Measurements from ENCODE around the gene IBA57.
"Not testable (repeated sequence)": the region's sequence is repeated elsewhere in the genome, so short reads cannot be mapped to it uniquely, and the experiment has no call there.

Gene IBA57

DNA sequence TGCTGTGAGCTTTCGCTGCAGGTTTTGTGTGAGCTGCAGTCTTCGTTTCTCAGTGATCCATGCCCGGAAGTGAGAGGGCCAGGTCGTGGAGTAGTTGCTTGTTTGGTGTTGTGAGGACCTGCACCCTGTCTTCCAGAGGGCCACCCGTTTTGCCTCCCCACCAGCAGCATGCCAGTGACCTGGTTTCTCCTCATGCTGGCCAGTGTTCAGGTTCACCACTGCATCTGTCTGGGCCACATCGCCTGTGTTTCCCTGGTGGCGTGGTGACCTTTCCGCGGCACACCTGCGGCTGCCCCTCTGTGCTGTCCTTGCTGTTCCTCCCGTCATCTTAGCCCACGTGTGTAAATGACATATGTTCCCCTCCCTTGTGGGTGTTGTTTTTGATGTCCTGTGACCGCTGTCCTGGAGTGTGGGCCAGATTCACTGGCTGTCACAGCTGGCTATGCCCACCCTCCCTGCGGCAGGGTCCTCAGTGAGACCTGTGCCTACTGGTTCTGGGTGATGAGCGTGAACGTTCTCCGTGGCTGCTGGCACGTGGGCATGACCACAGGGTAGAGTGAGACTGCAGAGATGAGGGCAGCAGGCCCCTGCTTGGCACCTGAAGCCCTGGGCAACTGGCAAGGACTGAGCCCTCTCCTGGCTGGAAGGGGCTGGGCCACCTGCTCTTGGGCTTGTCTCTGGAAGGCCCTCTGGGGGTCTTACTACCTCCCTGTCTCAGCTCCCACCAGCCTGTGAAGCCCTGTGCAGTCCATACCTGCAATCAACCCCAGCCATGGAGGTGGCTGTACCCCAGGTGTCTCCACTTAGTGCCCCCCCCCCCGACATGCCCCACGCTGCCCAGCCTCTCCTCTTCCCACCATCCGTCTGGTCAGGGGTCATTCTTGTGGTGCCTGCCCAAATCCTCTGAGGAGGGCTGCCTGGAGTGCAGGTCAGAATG, 7.3 kb downstream of the IBA57 start:
- DNase-seq (ENCODE audit: low read depth) = no peak

DNA sequence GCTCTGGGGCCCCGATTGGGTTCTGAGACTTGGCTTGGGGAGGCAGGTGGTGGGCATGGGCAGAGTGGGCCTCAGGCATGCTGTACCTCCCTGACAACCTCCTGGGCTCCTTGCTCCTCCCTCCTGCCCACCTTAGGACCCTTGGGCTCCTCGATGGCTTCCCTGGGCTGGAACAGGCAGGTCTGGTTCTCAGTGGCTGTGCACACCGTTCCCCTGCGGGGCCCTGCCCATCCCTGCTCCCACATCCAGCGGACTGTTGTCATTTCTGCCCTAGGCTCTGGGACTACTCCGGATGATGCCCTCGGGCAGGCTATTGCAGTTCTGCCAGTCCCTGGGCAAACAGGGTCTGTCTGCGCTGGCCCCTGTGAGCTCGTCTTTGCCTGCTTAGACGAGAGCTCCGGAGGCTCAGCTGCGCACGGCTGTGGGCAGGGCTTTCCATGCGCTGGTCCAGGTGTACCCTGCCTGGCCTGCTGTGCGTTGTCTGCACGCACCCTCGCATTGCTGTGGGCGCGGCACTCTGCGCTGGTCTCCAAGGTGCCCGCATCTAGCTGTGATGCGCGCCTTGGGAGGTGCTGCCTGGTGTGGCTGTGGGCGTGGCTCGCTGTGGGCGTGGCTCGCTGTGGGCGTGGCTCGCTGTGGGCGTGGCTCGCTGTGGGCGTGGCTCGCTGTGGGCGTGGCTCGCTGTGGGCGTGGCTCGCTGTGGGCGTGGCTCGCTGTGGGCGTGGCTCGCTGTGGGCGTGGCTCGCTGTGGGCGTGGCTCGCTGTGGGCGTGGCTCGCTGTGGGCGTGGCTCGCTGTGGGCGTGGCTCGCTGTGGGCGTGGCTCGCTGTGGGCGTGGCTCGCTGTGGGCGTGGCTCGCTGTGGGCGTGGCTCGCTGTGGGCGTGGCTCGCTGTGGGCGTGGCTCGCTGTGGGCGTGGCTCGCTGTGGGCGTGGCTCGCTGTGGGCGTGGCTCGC, 8.2 kb downstream of the IBA57 start:
- DNase-seq (ENCODE audit: low read depth) = not testable (repeated sequence)

DNA sequence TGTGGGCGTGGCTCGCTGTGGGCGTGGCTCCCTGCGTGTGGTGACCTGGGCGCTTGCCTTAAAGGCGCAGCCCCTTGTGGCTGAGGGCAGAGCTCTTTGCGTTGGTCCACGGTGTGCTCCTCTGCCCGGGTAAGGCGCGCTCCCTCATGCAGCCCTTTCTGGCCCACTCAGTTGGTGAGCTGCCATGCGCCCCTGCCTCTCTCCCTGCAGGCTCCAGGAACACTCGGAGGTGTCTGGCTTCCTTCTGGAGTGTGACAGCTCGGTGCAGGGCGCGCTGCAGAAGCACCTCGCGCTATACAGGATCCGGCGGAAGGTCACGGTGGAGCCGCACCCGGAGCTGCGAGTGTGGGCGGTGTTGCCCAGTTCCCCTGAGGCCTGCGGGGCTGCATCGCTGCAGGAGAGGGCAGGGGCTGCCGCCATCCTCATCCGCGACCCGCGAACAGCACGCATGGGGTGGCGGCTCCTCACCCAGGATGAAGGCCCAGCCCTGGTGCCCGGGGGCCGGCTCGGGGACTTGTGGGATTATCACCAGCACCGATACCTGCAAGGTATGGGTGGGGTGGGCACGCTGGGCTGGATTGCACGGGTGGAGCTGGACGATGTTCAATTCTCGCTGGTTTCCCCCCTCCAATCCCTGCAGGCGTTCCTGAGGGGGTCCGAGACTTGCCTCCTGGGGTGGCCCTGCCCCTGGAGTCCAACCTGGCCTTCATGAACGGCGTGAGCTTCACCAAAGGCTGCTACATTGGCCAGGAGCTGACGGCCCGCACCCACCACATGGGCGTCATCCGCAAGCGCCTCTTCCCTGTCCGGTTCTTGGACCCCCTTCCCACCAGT, 9.1 kb downstream of the IBA57 start:
- DNase-seq (ENCODE audit: low read depth) = no peak

DNA sequence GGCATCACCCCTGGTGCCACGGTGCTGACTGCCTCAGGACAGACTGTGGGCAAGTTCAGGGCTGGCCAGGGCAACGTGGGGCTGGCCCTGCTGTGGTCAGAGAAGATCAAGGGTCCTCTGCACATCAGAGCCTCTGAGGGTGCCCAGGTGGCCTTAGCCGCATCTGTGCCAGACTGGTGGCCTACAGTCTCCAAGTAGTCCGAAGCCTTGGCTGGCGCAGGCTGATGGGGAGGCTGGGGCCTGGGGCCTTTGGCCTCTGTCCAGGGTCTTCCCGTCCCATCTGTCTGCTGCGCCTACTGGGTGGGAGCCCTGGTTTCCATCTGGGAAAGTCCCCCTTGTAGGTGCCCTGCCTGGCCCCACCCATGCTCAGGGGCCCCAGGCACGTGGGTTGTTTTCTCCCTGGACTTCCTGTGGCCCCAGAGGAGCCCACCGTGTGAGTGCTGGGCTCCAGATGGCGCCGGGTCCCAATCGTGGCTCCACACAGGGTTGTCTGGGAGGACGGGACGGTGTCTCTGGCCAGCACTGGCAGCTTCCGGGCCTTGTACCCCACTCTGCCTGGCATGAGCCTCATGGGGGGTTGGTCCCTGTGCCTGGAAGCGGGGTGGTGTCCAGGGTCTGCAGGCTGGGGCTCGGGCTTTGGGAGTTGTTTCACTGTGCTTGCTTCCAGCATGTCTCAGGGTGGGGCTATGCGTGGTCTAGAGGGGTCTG, 9.9 kb downstream of the IBA57 start:
- DNase-seq (ENCODE audit: low read depth) = no peak

DNA sequence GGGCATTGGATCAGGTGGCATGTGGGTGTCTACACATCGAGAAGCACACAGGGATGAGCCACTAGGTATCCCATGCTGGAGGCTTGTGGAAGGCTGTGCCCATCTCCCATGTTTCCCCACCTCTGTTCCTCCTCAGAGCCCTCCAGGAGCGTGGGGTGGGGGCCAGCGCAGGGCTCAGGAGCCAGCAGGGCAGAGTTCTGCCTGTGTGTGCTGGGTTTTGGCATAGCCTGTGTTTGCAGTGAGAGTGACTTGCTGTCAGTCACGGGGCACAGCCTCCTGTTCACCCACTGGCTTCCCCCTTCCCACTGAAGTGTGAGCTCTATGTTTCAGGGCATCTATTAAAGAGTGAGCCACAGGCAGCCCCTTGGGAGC, 10.4 kb downstream of the IBA57 start:
- no peak for DNase-seq (ENCODE audit: low read depth)

DNA sequence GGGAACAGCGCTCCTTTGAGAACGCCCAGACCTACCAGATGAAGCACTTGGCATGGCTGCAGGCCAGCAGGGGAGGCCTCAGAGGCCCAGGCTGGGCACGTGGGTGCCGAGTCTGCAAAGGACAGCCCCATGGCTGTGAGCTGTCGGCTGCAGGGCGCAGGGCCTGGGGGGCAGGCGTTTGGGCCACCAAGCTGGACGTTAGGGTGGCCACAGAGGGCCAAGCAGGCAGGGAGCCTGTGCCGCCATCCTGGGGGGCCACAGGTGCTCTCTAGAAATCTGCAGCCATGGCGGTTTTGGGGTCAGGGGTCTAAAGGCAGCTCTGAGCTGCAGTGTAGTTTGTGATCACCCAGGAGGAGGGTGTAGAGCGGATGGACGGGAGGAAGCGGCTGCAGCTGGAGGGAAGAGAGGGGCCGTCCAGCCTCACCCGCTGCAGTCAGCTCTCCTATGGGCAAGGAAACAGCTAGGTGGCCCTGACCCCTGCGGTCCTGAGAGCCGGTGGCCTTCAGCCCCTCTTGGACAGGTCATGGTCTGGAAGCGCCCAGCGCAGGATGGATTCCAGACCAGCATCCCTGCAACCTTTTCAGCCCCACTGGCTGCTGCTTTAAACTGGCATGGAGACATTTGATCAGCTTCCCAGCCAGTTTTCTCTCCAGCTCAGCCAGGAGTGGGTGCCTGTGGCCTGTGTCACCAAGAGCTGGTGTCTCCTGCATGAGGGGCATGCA, 11.0 kb downstream of the IBA57 start:
- no peak for DNase-seq (ENCODE audit: low read depth)

DNA sequence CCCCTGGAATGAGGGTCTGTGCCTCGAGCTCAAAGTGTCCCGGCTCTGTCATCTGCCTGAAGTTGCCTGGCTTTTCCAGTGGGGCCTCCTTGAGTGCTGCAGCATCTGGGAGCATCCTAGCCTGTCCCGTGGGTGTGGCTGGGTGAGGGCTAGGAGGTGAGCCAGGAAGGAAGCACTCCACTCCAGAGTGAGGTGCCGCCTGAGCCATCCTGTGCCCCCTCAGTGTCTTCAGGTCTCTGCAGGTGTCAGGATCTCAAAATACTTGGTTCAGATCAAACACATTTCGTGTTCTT, 11.5 kb downstream of the IBA57 start:
- DNase-seq (ENCODE audit: low read depth) = no peak

DNA sequence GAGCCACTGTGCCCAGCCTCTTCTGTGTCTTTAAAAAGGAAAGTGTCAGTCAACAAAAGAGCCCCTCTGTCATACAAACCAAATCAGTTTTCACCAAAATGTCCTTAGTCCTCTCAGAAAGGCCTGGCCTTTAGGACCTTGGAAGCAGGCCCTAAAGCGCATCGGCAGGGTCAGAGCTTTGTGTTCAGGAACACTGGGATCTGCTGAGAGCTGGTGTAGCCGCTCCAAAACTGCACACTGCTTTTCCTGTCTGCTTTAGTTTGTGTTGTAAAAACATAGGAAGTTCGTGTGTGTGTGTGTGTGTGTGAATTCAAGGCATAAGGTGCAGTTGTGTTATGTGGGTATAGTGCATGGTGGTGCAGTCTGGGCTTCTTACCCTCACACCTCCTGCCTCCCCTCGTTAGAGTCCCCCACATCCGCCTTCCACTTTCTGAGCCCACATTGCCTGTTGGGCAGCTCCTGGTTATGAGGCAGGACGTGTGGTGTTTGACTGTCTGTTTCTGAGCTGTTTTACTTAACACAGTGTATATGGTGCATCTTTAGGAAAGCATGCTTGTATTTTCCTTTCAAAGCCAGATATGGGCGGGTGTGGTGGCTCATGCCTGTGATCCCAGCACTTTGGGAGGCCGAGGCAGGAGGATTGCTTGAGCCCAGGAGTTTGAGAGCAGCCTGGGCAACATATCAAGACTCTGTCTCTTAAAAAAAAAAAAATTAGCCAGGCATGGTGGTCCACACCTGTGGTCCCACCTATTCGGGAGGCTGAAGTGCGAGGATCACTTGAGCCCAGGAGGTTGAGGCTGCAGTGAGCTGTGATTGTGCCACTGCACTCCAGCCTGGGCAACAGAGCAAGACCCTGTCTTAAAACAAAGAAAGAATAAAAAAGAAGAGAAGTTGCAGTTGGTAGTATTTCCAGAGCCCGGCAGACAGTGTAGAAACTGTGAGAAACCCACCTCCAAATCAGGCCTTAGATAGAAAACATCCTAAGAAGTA, 12.4 kb downstream of the IBA57 start:
- no peak for DNase-seq (ENCODE audit: low read depth)

DNA sequence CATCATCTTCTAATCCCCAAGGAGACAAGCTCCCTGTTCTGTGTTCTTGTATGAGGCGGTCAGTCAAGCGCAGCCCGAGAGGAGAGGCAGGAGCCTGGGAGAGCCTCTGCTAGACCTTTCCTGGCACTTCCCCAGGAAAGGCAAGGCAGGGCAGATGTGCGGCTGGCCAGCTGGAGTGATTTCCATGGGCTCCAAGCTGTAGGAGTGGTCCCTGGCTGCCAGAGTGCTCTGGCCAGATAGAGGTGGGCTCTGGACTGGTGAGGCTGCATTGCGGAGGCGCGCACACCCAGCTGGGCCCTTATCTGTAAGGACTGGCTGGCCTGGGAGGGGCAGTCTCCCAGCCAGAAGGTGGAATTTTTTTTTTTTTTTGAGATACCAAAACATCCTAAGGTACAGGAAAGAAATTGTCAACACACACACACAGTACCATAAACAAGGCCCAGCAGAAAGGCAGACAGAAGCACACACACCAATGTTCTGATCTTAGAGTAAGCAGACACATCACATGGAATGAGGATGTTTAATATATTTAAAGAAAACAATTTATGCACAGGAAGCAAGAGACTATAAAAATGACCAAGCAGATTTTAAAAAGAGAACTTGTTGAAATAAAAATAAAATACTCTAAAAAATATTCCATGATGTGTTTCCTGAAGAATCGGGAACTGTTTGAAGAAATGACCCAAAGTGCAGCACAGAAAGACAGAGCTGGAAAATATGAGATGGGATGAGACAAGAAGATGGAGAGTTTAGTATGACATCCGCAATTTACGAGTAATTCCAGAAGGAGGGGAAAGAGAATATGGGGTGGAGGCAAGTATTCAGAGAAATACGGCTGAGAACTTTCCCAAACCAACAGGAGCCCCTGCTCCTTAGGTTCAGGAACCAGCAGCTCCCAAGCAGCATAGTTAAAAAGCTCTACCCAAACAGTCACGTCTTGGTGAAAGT, 13.4 kb downstream of the IBA57 start:
- no peak for DNase-seq (ENCODE audit: low read depth)

DNA sequence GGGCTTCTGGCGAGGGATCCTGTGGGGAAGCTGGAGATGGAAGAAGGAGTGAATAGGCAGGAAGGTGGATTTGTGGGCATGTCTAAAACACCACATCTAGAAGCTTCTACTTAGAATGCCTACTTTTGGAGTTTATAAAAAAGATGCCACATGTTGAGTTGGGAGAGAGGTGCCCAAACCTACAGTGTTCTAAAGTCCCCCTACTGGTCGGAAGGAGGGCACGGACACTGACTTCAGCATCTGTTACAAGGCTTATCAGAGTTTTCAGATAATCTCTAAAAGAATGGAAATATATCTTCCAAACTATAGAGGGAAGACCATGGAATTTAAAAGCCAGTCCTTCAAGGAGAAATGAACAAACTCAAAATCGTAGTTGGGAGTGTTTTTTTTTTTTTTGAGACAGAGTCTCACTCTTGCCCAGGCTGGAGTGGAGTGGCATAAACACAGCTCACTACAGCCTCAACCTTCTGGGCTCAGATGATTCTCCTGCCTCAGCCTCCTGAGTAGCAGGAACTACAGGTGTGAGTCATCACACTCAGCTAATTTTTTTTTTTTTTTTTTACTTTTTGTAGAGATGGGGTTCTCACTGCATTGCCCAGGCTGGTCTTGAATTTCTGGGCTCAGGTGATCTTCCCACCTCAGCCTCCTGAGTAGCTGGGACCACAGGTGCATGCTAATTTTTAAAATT, 14.8 kb downstream of the IBA57 start:
- no peak for DNase-seq (ENCODE audit: low read depth)

DNA sequence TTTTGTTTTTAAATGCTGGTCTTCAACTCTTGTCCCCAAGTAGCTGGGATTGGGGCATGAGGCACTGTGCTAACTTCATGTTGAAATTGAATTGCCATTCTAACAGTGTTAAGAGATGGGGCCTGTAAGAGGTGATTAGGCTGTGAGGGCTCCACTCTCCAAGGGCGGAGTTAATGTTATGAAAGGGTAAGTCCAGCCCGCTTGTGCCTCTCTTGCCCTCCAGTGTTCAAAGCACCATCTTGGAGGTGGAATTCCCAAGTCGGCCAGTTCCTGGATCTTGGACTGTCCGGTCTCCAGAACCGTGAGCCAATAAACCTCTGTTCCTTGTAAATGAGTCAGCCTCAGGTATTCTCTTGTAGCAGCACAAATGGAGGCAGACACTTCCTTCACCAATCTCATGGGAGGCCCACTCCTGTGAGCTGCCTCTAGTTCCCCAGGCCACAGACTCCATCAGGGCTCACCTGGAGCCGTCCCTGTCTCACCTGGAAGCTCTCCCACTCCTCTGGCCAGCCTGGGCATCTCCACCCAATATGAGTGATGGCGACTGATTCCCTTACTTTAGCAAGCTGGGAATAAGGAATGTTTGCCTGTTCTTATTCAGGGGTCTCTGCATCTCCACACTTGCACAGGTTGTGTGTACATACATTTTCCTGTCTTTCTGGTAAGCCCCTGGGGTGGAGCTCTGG, 15.5 kb downstream of the IBA57 start:
- no peak for DNase-seq (ENCODE audit: low read depth)

DNA sequence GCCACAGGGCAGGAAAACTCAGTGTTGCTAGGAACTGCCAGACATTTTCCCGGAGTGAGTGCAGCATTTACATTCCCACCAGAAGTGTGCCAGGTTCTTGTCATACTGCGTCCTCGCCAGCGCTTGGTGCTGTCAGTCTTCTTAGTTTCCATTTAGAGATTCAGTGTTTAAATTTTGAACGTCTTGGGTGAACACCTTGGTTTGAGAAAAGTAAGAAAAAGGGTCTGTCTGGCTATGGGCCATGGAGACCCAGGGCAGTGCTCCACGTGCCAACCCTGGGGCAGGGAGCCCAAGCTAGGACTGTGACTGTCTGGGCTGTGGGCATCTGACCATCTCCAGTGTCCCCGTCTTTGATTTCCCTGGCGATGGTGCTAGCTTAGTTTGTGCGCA, 16.0 kb downstream of the IBA57 start:
- DNase-seq (ENCODE audit: low read depth) = no peak

DNA sequence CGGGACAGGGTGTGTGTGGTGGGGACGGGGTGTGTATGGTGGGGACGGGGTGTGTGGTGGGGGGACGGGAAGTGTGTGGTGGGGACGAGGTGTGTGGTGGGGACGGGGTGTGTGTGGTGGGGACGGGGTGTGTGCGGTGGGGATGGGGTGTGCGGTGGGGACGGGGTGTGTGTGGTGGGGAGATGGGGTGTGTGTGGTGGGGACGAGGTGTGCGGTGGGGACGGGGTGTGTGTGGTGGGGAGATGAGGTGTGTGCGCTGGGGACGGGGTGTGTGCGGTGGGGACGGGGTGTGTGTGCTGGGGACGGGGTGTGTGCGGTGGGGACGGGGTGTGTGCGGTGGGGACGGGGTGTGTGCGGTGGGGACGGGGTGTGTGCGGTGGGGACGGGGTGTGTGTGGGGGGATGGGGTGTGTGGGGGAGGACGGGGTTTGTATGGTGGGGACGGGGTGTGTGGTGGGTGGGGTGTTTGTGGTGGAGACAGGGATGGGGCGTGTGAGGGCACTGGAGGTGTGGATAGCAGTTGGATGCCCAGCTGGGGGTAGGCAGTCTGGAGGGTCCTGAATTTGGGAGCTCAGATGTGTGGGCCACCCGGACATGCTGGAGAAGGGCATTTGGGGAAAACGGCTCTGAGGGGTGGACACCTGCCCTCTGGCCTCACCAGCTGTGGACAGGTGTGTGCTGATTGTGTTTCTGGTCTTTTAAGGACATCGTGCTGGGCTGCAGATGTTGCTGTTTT, 16.9 kb downstream of the IBA57 start:
- no peak for DNase-seq (ENCODE audit: low read depth)

DNA sequence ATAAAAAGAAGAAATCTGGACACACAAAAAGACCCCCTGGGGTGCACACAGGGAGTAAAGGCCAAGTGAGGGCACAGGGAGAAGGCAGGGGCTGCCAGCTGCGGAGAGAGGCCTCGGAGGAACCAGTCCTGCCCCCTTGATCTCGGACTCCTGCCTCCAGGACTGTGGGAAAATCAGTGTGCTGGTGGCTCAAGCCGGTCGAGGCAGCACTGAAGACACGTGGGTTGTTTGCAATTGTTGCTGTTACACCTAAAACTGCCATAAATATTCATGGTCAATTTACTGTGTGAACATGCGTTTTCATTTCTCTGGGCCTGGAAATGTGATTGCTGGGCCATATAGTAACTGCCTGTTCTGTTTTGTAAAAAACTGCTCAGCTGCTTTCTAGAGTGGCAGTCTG, 18.5 kb downstream of the IBA57 start:
- DNase-seq (ENCODE audit: low read depth) = no peak

DNA sequence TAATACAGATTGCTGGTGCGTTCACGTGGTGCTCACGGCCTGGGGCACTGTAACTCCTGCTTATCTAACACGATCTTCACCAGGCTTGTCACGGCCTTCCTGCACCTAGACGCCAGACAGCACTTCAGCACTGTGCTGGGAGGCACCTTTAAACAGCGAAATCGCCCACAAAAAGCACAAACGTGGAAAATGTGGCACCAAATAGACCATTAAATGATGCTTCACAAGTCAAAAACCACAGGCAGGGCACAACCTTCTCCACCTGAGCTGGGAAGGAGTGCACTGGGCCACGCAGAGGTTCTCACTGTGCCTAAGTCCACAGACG, 20.0 kb downstream of the IBA57 start:
- DNase-seq (ENCODE audit: low read depth) = no peak

DNA sequence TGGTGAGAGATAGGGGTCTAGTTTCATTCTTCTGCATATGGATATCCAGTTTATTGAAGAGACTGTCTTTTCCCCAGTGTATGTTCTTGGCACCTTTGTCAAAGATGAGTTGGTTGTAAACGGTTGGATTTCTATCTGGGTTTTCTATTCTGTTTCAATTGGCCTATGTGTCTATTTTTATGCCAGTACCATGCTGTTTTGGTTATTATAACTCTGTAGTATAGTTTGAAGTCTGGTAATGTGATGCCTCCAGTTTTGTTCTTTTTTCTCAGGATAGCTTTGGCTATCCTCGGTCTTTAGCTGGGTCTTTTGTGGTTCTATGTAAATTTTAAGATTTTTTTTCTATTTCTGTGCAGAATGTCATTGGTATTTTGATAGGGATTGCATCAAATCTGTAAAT, 22.6 kb downstream of the IBA57 start:
- DNase-seq (ENCODE audit: low read depth) = not testable (repeated sequence)

DNA sequence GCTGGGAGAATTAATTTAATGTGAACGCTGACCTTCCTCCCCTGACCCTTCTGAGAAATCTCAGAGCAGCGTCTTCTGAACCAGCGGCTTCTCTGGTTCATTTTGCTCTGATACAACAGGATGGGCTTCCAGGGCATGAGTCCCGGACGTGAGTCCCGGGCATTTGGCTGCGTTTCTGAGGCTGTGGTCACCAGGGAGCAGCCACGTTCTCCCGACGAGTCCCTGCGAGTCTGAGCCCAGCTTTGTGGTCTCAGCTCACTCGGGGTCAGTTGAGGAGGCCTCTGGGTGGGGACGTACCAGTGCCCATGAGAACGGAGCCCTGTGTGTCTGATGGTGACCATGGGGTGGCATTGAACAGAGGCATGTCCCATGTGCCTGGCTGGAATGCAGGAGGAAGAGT, 24.6 kb downstream of the IBA57 start:
- no peak for DNase-seq (ENCODE audit: low read depth)

Data from non-pigmented ciliary epithelial cell (primary cell).